ENCODE data around the gene TREH.

- no peak for TF ChIP-seq POLR2AphosphoS5 (IDR thresholded peaks at IDR 0.05; ENCODE audit: insufficient read depth in 1 of 2, low read depth in 1 of 2)
- TF ChIP-seq, protein P1, sequence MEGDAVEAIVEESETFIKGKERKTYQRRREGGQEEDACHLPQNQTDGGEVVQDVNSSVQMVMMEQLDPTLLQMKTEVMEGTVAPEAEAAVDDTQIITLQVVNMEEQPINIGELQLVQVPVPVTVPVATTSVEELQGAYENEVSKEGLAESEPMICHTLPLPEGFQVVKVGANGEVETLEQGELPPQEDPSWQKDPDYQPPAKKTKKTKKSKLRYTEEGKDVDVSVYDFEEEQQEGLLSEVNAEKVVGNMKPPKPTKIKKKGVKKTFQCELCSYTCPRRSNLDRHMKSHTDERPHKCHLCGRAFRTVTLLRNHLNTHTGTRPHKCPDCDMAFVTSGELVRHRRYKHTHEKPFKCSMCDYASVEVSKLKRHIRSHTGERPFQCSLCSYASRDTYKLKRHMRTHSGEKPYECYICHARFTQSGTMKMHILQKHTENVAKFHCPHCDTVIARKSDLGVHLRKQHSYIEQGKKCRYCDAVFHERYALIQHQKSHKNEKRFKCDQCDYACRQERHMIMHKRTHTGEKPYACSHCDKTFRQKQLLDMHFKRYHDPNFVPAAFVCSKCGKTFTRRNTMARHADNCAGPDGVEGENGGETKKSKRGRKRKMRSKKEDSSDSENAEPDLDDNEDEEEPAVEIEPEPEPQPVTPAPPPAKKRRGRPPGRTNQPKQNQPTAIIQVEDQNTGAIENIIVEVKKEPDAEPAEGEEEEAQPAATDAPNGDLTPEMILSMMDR (IDR thresholded peaks at IDR 0.05): no peak
- TF ChIP-seq POLR2A (IDR thresholded peaks at IDR 0.05): no peak
These were observed 36.1 kb downstream of the TREH start for GRCh38 chr11:118643142-118643994.

Data from vagina (tissue), 2 donors.